Measurements from ENCODE around the gene CTAGE8.
"Not testable (repeated sequence)": the region's sequence is repeated elsewhere in the genome, so short reads cannot be mapped to it uniquely, and the experiment has no call there.

CTAGE8 gene

GRCh38 chr7:144269188-144269587 lies at the start of gene CTAGE8:
Gene CTAGE8 (minus strand): TSS chr7:144269288. CDS start chr7:144269250, 38 bp downstream.
- DNase-seq (ENCODE audit: low read depth, low spot score): not testable (repeated sequence)

GRCh38 chr7:144317537-144317936 lies 48.4 kb upstream of the CTAGE8 start:
- not testable (repeated sequence) for DNase-seq (ENCODE audit: low read depth, low spot score)

- DNase-seq (ENCODE audit: low read depth, low spot score): not testable (repeated sequence)
Observed at GRCh38 chr7:144311872-144312469, 42.9 kb upstream of the CTAGE8 start, which contains the start of gene OR2A1. Gene OR2A1 (plus strand): TSS chr7:144312419. CDS start chr7:144318125, 5,706 bp downstream.

GRCh38 chr7:144311218-144311617 lies 42.1 kb upstream of the CTAGE8 start:
- not testable (repeated sequence) for DNase-seq (ENCODE audit: low read depth, low spot score)

GRCh38 chr7:144309702-144310101 lies 40.6 kb upstream of the CTAGE8 start:
- not testable (repeated sequence) for DNase-seq (ENCODE audit: low read depth, low spot score)

GRCh38 chr7:144305156-144305555 lies 36.1 kb upstream of the CTAGE8 start:
- DNase-seq (ENCODE audit: low read depth, low spot score): not testable (repeated sequence)

GRCh38 chr7:144303607-144304006 lies 34.5 kb upstream of the CTAGE8 start:
- not testable (repeated sequence) for DNase-seq (ENCODE audit: low read depth, low spot score)

- not testable (repeated sequence) for DNase-seq (ENCODE audit: low read depth, low spot score)
Observed at GRCh38 chr7:144302578-144303303, 33.7 kb upstream of the CTAGE8 start.

- not testable (repeated sequence) for DNase-seq (ENCODE audit: low read depth, low spot score)
Observed at GRCh38 chr7:144293794-144294499, 24.9 kb upstream of the CTAGE8 start.

- not testable (repeated sequence) for DNase-seq (ENCODE audit: low read depth, low spot score)
Observed at GRCh38 chr7:144292384-144293161, 23.5 kb upstream of the CTAGE8 start.

- not testable (repeated sequence) for DNase-seq (ENCODE audit: low read depth, low spot score)
Observed at GRCh38 chr7:144291607-144292006, 22.5 kb upstream of the CTAGE8 start.

GRCh38 chr7:144287171-144287784 lies 18.2 kb upstream of the CTAGE8 start:
- not testable (repeated sequence) for DNase-seq (ENCODE audit: low read depth, low spot score)

- DNase-seq (ENCODE audit: low read depth, low spot score): not testable (repeated sequence)
Observed at GRCh38 chr7:144283716-144284115, 14.6 kb upstream of the CTAGE8 start.

- not testable (repeated sequence) for DNase-seq (ENCODE audit: low read depth, low spot score)
Observed at GRCh38 chr7:144282490-144282889, 13.4 kb upstream of the CTAGE8 start.

GRCh38 chr7:144281981-144282380 lies 12.9 kb upstream of the CTAGE8 start:
- not testable (repeated sequence) for DNase-seq (ENCODE audit: low read depth, low spot score)

- not testable (repeated sequence) for DNase-seq (ENCODE audit: low read depth, low spot score)
Observed at GRCh38 chr7:144280010-144280409, 10.9 kb upstream of the CTAGE8 start.

GRCh38 chr7:144275281-144275680 lies 6.2 kb upstream of the CTAGE8 start:
- not testable (repeated sequence) for DNase-seq (ENCODE audit: low read depth, low spot score)

GRCh38 chr7:144264692-144265091 lies 4.4 kb downstream of the CTAGE8 start, which contains the start of gene OR2A7:
Gene OR2A7 (minus strand): TSS chr7:144264792. CDS start chr7:144259628, 5,164 bp downstream.
- DNase-seq (ENCODE audit: low read depth, low spot score): not testable (repeated sequence)

GRCh38 chr7:144262128-144262527 lies 7.0 kb downstream of the CTAGE8 start:
- DNase-seq (ENCODE audit: low read depth, low spot score): not testable (repeated sequence)

- not testable (repeated sequence) for DNase-seq (ENCODE audit: low read depth, low spot score)
Observed at GRCh38 chr7:144259067-144259466, 10.0 kb downstream of the CTAGE8 start.

- no peak for DNase-seq (ENCODE audit: low read depth, low spot score)
Observed at GRCh38 chr7:144256112-144256511, 13.0 kb downstream of the CTAGE8 start.

Measured in brain pericyte (primary cell).